ENCODE results near the gene ABTB1.

The ABTB1 gene

DNA sequence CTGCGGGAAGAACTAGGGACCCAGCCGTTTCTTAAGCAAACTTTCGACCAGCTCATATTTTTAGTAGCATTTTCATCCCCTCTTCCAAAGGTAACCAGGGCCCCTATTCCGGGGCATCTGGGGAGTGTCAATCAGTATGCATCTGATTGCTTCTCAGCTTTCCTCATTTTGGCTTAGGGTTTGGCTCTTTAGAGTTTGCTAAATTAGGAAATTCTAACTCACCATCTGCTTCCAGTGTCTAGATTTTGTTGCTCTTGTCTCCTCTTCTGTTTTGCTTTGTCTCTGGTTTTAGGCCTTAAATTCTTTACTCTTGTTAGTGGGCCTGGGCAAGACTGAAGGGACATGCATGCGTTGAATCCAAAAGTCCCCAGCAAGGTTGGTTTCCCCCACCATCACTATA lies 9.6 kb upstream of the ABTB1 start:
- H3K9me2 ChIP-seq (replicated peaks; ENCODE audit: insufficient read depth, low read length) = no peaks in the 10 kb centered on the region
- no peaks in the 10 kb centered on the region for H3K4me1 ChIP-seq (ENCODE audit: low read length)
- no peak overlapping the region for H2AFZ ChIP-seq (ENCODE audit: low read length)
- H3K9me3 ChIP-seq (replicated peaks; ENCODE audit: insufficient read depth, low read length) = no peaks in the 10 kb centered on the region
- H3F3A ChIP-seq (ENCODE audit: insufficient read depth, low read length) = no peaks in the 10 kb centered on the region
- H3K27me3 ChIP-seq (replicated peaks; ENCODE audit: insufficient read depth, low read length) = no peaks in the 10 kb centered on the region
- H3K36me3 ChIP-seq (replicated peaks; ENCODE audit: insufficient read depth, low read length) = no peaks in the 10 kb centered on the region
- no peaks in the 10 kb centered on the region for H3K79me2 ChIP-seq (ENCODE audit: low read length)
- no peak for DNase-seq
- no peak overlapping the region for H3K27ac ChIP-seq (ENCODE audit: low read length)
- H3K4me2 ChIP-seq (ENCODE audit: low read depth, low read length) = no peak overlapping the region
- H3K9ac ChIP-seq (ENCODE audit: low read length) = no peak overlapping the region
- no peaks in the 10 kb centered on the region for H4K20me1 ChIP-seq (ENCODE audit: insufficient read depth, low read length)
- no peak overlapping the region for H3K4me3 ChIP-seq (ENCODE audit: low read length)
- TF ChIP-seq EZH2 (optimal IDR thresholded peaks at IDR 0.05; ENCODE audit: low read depth, low read length) (no peak), EZH2phosphoT487 (IDR thresholded peaks at IDR 0.05; ENCODE audit: low read length) (no peak)
- TF ChIP-seq, protein P1, sequence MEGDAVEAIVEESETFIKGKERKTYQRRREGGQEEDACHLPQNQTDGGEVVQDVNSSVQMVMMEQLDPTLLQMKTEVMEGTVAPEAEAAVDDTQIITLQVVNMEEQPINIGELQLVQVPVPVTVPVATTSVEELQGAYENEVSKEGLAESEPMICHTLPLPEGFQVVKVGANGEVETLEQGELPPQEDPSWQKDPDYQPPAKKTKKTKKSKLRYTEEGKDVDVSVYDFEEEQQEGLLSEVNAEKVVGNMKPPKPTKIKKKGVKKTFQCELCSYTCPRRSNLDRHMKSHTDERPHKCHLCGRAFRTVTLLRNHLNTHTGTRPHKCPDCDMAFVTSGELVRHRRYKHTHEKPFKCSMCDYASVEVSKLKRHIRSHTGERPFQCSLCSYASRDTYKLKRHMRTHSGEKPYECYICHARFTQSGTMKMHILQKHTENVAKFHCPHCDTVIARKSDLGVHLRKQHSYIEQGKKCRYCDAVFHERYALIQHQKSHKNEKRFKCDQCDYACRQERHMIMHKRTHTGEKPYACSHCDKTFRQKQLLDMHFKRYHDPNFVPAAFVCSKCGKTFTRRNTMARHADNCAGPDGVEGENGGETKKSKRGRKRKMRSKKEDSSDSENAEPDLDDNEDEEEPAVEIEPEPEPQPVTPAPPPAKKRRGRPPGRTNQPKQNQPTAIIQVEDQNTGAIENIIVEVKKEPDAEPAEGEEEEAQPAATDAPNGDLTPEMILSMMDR (IDR thresholded peaks at IDR 0.05; ENCODE audit: low read length) = no peak

- H3K27ac ChIP-seq (ENCODE audit: low read length) = no peak overlapping the region
- no peak overlapping the region for H3K4me3 ChIP-seq (ENCODE audit: low read length)
- H3K4me2 ChIP-seq (ENCODE audit: low read depth, low read length) = no peak overlapping the region
- no peaks in the 10 kb centered on the region for H3K36me3 ChIP-seq (replicated peaks; ENCODE audit: insufficient read depth, low read length)
- H2AFZ ChIP-seq (ENCODE audit: low read length) = no peak overlapping the region
- TF ChIP-seq EZH2 (optimal IDR thresholded peaks at IDR 0.05; ENCODE audit: low read depth, low read length) = no peak
- TF ChIP-seq, protein P1 (IDR thresholded peaks at IDR 0.05; ENCODE audit: low read length) = no peak
- H3K9ac ChIP-seq (ENCODE audit: low read length) = no peak overlapping the region
- H3K9me2 ChIP-seq (replicated peaks; ENCODE audit: insufficient read depth, low read length) = no peaks in the 10 kb centered on the region
- no peak for DNase-seq
- no peaks in the 10 kb centered on the region for H3K79me2 ChIP-seq (ENCODE audit: low read length)
- H3F3A ChIP-seq (ENCODE audit: insufficient read depth, low read length) = no peaks in the 10 kb centered on the region
- H3K27me3 ChIP-seq (replicated peaks; ENCODE audit: insufficient read depth, low read length) = no peaks in the 10 kb centered on the region
- H3K9me3 ChIP-seq (replicated peaks; ENCODE audit: insufficient read depth, low read length) = no peaks in the 10 kb centered on the region
- no peaks in the 10 kb centered on the region for H3K4me1 ChIP-seq (ENCODE audit: low read length)
- no peaks in the 10 kb centered on the region for H4K20me1 ChIP-seq (ENCODE audit: insufficient read depth, low read length)
Measured at GRCh38 chr3:127665165-127665564, 7.6 kb upstream of the ABTB1 start.

- Histone ChIP-seq H3K9ac (ENCODE audit: low read length) (no peak overlapping the region), H3K4me3 (ENCODE audit: low read length) (no peak overlapping the region), H2AFZ (ENCODE audit: low read length) (no peak overlapping the region), H3K27ac (ENCODE audit: low read length) (no peak overlapping the region), H3F3A (ENCODE audit: insufficient read depth, low read length) (no peaks in the 10 kb centered on the region), H3K9me2 (replicated peaks; ENCODE audit: insufficient read depth, low read length) (no peaks in the 10 kb centered on the region), H3K4me2 (ENCODE audit: low read depth, low read length) (no peak overlapping the region), H3K27me3 (replicated peaks; ENCODE audit: insufficient read depth, low read length) (no peaks in the 10 kb centered on the region), H4K20me1 (ENCODE audit: insufficient read depth, low read length) (no peaks in the 10 kb centered on the region), H3K9me3 (replicated peaks; ENCODE audit: insufficient read depth, low read length) (no peaks in the 10 kb centered on the region), H3K4me1 (ENCODE audit: low read length) (no peaks in the 10 kb centered on the region), H3K79me2 (ENCODE audit: low read length) (no peaks in the 10 kb centered on the region), H3K36me3 (replicated peaks; ENCODE audit: insufficient read depth, low read length) (no peaks in the 10 kb centered on the region)
- no peak for DNase-seq
- TF ChIP-seq EZH2 (optimal IDR thresholded peaks at IDR 0.05; ENCODE audit: low read depth, low read length) (no peak), EZH2phosphoT487 (IDR thresholded peaks at IDR 0.05; ENCODE audit: low read length) (no peak)
- TF ChIP-seq, protein P1 (IDR thresholded peaks at IDR 0.05; ENCODE audit: low read length) = no peak
Measured at GRCh38 chr3:127665586-127665985, 7.2 kb upstream of the ABTB1 start.
